Left ventricle myocardium inferior (tissue), 1 donor: Measurements from ENCODE around the gene FOXO3. TPM values are rescaled to one million over a fixed set of nuclear protein-coding genes. Genes with fewer than 3 reads are reported as not detected.
A peak's percentile ranks its signal among the peaks of the same experiment; 100 is the strongest.

Experiments
- DNase-seq: peaks from one replicate; pipeline ENCODE4 v3.0.0-alpha.2; 2020
- H3K27ac ChIP-seq: fragments of 200-600 bp; replicated peaks from 2 replicates; pipeline ENCODE4 v1.8.0; 2021
- H3K27me3 ChIP-seq: fragments of 200-600 bp; 2 replicates; pipeline ENCODE4 v1.8.0; 2021; ENCODE audit warnings: low read depth
- H3K36me3 ChIP-seq: fragments of 200-600 bp; 2 replicates; pipeline ENCODE4 v1.8.0; 2021
- H3K4me1 ChIP-seq: fragments of 200-600 bp; 2 replicates; pipeline ENCODE4 v1.8.0; 2021
- H3K4me3 ChIP-seq: fragments of 200-600 bp; 2 replicates; pipeline ENCODE4 v1.8.0; 2021; ENCODE audit warnings: mild to moderate bottlenecking, moderate library complexity
- H3K9me3 ChIP-seq: fragments of 200-600 bp; replicated peaks from 2 replicates; pipeline ENCODE4 v1.8.0; 2021
- intact Hi-C: fragments of 100-400 bp; cut with micrococcal nuclease; formaldehyde crosslinking; loops from one replicate; pipeline ENCODE4 v1.11.0; 2022
- total RNA-seq: library from RNA; stranded (reverse); fragmentation: NEBNext Ultra II Directional; extraction: Animal tissue kit (Norgen Biotek cat#: 25700); gene quantifications from one replicate; pipeline ENCODE4 v1.2.1, GENCODE V29; 2021
- TF ChIP-seq, protein P1 (sequence below): fragments of 200-600 bp; IDR thresholded peaks from 2 replicates; pipeline ENCODE4 v1.8.0; 2021; ENCODE audit warnings: antibody characterized with exemption, mild to moderate bottlenecking, borderline replicate concordance
- donor health status: DM: no; HTN: yes; CAD: no; lungs with severe emphysema.

The FOXO3 gene
- total RNA-seq, 1 donor from 2014 or later: 34.8 TPM

DNA sequence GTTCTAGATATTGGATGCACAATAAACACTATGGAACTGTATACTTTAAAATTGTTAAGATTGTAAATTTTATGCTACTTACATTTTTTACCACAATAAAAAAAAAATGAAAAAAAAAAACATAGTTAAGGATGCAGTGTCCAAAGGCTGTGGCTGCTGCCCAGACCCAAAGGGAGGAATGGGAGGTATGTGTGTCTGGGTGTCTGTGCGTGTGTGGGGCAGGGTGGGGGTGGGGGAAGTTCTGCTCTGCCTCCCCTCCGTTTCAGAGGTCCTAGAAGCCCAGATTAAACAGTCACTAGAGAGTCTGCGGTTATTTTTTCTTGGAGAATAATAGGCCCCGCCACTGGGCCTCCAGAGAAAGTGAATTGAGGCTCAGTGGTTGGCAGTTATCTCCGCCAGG is 151.1 kb downstream of the FOXO3 start:
- no peaks in the 10 kb centered on the region for H3K9me3 ChIP-seq
- DNase-seq: no peak
- H3K27ac ChIP-seq: no peak overlapping the region
- intact Hi-C loops: no loop called here
- TF ChIP-seq, protein P1, sequence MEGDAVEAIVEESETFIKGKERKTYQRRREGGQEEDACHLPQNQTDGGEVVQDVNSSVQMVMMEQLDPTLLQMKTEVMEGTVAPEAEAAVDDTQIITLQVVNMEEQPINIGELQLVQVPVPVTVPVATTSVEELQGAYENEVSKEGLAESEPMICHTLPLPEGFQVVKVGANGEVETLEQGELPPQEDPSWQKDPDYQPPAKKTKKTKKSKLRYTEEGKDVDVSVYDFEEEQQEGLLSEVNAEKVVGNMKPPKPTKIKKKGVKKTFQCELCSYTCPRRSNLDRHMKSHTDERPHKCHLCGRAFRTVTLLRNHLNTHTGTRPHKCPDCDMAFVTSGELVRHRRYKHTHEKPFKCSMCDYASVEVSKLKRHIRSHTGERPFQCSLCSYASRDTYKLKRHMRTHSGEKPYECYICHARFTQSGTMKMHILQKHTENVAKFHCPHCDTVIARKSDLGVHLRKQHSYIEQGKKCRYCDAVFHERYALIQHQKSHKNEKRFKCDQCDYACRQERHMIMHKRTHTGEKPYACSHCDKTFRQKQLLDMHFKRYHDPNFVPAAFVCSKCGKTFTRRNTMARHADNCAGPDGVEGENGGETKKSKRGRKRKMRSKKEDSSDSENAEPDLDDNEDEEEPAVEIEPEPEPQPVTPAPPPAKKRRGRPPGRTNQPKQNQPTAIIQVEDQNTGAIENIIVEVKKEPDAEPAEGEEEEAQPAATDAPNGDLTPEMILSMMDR: no peak
- no peaks in the 10 kb centered on the region for H3K27me3 ChIP-seq
- no peaks in the 10 kb centered on the region for H3K36me3 ChIP-seq
- peaks cover 50% of the 10 kb centered on the region for H3K4me1 ChIP-seq
- no peak overlapping the region for H3K4me3 ChIP-seq

DNA sequence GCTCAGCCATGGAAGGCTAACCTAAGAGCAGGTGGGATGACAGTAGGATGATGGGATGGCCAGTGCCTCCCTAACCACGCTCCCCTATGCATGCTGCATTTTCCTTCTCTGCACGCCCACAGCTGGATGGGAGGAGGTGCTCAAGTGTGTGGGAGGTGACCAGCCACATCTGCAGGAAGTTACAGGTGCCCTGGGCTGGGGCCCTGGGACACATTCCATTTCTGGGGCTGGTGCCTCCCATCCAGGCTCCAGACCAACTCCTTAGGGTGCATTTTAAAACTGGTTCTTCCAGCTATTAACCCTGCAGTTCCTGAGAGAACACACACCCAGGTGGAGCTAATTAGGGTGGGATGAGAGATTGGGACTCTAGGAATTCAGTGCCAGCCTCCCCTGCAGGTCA is 152.2 kb downstream of the FOXO3 start:
- no peaks in the 10 kb centered on the region for H3K36me3 ChIP-seq
- H3K4me3 ChIP-seq: no peak overlapping the region
- no peaks in the 10 kb centered on the region for H3K9me3 ChIP-seq
- no peaks in the 10 kb centered on the region for H3K27me3 ChIP-seq
- no peak overlapping the region for H3K27ac ChIP-seq
- peaks cover 44% of the 10 kb centered on the region for H3K4me1 ChIP-seq
- TF ChIP-seq, protein P1: no peak
- intact Hi-C loops: no loop called here
- no peak for DNase-seq

DNA sequence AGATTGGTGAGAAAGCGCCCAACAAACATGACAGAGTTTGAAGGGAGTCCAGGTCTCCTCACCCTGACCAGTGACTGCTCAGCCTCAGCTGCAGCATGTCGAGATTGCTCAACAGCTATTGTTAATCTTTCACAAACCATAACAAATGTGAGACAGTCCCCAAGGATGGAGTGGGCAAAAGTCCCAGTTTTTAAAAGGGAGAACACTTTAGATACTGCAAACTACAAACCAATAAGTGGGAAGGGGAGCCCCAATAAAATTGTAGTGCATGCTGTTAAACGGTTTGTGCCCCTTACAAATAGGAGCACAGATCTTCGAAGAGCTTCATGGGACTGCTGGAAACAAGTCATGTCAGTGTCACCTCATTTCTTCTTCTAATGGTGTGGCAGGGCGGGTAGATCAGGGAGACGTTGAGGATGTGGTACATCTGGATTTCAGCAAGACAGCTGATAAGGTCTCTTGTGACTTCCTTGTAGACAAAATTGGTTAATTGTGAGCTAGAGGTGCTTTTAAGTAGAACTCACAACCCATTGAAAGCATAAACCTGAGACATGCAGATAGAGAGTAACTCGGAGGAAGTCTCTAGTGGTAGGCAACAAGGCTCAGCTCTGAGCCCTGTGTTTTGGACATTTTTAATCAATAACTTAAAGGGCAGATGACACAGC is 153.5 kb downstream of the FOXO3 start:
- TF ChIP-seq, protein P1: no peak
- no peaks in the 10 kb centered on the region for H3K9me3 ChIP-seq
- H3K27me3 ChIP-seq: no peaks in the 10 kb centered on the region
- peak overlapping the region; percentile 31 for H3K27ac ChIP-seq
- H3K36me3 ChIP-seq: no peaks in the 10 kb centered on the region
- peaks cover 40% of the 10 kb centered on the region for H3K4me1 ChIP-seq
- H3K4me3 ChIP-seq: no peak overlapping the region
- intact Hi-C loops: no loop called here
- no peak for DNase-seq

DNA sequence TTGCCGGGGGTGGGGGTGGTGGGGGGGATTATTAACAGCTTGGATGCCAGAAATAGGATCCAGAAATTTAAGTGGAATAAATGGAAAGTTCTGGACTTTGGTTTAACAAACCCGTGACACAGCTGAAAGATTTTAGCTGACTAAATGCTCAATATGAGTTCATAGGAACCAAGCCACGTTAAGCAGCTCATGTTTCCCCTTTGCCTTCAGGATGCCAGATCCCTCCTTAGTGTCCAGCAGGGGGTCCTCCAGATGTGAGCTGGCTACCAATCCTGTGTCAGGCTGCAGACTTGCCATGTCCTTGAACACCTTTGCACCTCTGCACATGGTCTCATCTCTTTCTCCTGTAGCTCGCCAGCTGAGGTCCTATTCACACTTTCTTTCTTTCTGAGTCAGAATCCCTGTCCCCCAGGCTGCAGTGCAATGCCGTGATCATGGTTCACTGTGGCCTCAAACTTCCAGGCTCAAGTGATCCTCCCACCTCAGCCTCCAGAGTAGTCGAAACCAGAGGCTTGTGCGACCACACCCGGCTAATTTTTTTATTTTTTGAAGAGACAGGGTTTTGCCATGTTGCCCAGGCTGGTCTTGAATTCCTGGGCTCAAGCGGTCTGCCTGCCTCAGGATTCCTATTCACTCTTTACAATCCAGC is 154.2 kb downstream of the FOXO3 start:
- no peak for DNase-seq
- Histone ChIP-seq H3K36me3 (no peaks in the 10 kb centered on the region), H3K4me3 (no peak overlapping the region), H3K27ac (peak overlapping the region; percentile 5), H3K27me3 (no peaks in the 10 kb centered on the region), H3K4me1 (peaks cover 40% of the 10 kb centered on the region), H3K9me3 (no peaks in the 10 kb centered on the region)
- intact Hi-C loops: no loop called here
- TF ChIP-seq, protein P1: no peak

DNA sequence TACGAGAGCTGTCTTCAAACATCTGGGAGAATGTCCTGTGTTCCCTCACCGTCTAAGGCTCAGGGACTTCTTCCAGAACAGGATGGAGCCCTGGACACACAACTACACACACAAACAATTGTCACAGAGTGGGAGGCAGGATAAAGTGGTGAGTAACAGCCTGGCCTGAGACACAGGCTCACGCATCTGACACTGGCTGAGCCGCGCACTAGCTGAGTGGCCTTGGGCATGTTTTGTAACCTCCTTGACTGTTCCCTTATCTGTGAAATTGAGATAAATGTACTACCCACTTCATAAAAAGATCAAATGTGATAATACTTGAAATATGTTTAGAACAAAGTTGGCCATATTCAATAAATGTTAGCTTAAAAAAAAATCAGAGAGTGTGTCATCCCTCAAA is 155.1 kb downstream of the FOXO3 start:
- no peak for DNase-seq
- no peaks in the 10 kb centered on the region for H3K27me3 ChIP-seq
- H3K27ac ChIP-seq: no peak overlapping the region
- no peaks in the 10 kb centered on the region for H3K36me3 ChIP-seq
- peaks cover 39% of the 10 kb centered on the region for H3K4me1 ChIP-seq
- intact Hi-C loops: no loop called here
- H3K9me3 ChIP-seq: no peaks in the 10 kb centered on the region
- TF ChIP-seq, protein P1: no peak
- no peak overlapping the region for H3K4me3 ChIP-seq
